Measurements from ENCODE around the gene C2orf49. TPM values are rescaled to one million over a fixed set of nuclear protein-coding genes. Genes with fewer than 3 reads are reported as not detected.

Gene C2orf49
- total RNA-seq, 1 experiment from 2014 or later, result 14.5 TPM

- DNase-seq (ENCODE audit: low read depth), result no peak
Observed at GRCh38 chr2:105381101-105381668, 43.8 kb downstream of the C2orf49 start.

GRCh38 chr2:105382177-105382576, 44.8 kb downstream of the C2orf49 start:
- no peak for DNase-seq (ENCODE audit: low read depth)

GRCh38 chr2:105383432-105384166, 46.3 kb downstream of the C2orf49 start:
- DNase-seq (ENCODE audit: low read depth), result no peak

GRCh38 chr2:105384216-105384615, 46.9 kb downstream of the C2orf49 start:
- no peak for DNase-seq (ENCODE audit: low read depth)

- DNase-seq (ENCODE audit: low read depth), result no peak
Observed at GRCh38 chr2:105384861-105385260, 47.5 kb downstream of the C2orf49 start.

- DNase-seq (ENCODE audit: low read depth), result no peak
Observed at GRCh38 chr2:105385731-105386540, 48.6 kb downstream of the C2orf49 start.

GRCh38 chr2:105387225-105387624, 49.9 kb downstream of the C2orf49 start:
- peak; percentile 54 for DNase-seq (ENCODE audit: low read depth)

DNA sequence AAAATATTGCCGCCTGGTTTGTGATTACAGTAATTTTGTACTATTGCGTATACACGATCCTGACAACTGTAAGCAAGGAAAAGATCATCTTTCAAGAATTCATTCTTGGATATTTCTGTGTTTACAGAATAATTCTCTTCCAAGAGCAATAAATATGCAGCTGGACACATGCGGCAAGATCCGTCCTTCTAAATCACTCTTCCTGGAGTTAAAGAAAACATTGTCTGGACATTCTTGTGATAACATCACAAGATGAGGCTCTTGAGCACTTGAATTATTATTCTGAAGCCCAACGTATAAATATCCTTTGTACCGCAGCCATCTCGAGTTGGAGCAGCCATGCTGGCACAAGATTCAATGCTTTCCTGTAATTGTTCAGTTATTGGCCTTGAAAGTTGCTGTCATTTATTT, 51.6 kb downstream of the C2orf49 start:
- DNase-seq (ENCODE audit: low read depth), result no peak

DNA sequence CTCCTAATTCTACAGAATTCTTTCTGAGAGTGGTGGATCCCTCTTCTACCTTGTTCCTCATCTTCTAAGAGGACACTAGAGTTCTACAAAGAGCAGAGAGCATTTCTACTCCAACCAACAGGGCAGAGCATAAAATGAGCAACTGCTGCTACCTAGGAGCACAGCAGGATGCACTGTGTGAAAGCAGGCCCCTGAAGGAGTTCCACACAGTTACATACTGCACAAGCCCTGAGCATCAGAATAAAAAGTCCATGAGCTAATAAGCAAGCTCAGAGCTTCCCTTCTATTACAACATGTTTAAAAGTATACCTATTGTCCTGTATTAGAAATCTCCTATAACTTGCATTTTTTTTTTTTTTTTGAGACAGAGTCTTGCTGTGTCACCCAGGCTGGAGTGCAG, 53.1 kb downstream of the C2orf49 start:
- DNase-seq (ENCODE audit: low read depth), result no peak

GRCh38 chr2:105391058-105391627, 53.8 kb downstream of the C2orf49 start:
- peak; percentile 53 for DNase-seq (ENCODE audit: low read depth)

- no peak for DNase-seq (ENCODE audit: low read depth)
Observed at GRCh38 chr2:105391763-105392662, 54.7 kb downstream of the C2orf49 start.

DNA sequence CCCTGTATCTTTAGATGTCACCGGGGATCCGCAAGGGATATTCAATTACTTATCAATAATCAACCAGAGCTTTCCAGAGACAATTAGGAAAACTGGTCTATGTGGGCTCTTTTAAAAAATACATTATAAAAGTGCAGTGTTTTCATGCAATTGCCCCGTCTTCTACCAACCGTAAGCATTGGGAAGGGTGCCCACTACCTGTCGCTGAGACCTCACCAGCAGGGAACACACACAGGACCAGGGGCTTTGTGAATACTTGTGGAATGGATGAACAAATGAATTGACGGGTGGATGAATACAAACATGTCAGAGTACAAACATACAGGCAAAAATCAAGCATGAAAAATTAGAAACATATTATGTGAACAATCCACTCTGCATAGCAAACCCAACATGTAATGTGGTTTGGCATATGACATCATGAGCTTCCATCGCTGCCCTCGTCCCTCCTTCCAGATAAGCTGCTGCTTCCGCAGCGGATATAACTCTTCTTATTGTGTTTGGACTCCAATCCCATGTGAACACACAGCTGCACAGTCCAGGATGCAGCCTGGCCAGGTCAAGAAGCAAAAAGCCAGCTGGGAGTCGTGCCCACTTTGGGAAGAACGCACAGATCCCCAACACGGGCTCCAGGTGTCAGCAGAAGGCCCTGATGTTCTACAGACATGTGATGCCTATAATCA, 56.2 kb downstream of the C2orf49 start:
- no peak for DNase-seq (ENCODE audit: low read depth)

DNA sequence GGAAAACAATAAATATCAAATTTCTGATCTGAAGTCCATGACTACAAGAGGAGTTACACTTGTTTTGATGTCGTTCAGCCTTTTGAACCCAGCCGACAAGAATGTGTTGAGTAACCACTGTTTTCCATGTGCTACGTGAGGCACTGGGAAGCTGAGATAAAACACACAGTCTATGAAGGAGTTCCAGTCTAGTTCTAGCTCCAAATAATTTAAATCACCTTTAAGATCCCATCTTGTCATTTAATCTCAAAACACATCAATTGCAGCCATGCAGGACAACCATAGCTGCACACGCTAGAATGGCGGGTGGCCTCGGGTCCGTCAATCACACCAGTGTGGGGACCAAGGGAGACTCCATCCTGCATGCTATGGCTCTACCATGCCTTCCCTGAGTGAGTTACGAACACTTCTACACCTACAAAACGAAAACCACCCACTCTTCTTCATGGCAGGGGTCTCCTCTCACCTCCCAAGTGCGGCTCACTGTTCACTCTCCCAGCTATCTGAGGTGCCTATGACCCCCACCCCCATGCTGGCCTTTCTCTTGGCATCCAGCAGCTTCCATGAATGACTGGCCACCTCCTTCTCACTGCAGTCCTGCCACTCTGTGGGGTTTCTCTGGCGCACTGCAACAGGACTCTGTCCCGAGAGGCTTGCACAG, 57.7 kb downstream of the C2orf49 start:
- no peak for DNase-seq (ENCODE audit: low read depth)

GRCh38 chr2:105395691-105396090, 58.4 kb downstream of the C2orf49 start:
- no peak for DNase-seq (ENCODE audit: low read depth)

GRCh38 chr2:105396254-105397024, 59.1 kb downstream of the C2orf49 start:
- DNase-seq (ENCODE audit: low read depth), result peak; percentile 98

DNA sequence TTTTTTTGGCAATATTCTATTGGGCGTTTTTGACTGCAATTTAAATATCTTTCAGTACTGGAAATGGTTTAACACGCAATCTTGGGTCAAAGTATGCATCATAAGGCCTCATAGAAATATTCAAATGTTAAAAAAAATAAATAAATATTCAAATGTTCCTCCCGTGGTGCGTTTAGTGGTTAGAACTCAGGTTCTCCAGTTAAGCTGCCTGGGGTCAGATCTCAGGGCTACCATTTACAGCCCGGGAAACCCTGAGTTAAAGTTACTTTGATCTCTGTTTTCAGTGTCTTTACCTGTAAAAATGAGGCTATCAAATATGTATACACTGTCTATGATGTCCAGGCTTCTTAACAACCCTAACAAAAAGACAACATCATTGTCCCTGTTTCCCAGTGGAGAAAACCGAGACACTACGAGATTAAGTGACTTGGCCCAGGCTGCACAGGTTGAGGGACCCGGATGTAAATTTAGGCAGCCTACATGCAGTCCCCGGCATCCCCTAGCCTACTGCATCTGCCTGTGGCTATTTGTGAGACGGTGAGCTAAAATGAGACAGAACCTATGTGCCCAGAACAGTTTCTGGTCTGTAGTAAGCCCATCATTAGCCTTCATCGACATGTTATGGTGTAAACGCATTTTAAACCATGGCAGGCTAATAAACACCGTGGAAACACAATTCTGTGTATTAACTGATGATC, 59.8 kb downstream of the C2orf49 start:
- DNase-seq (ENCODE audit: low read depth), result peak; percentile 57

GRCh38 chr2:105397953-105398335, 60.6 kb downstream of the C2orf49 start:
- no peak for DNase-seq (ENCODE audit: low read depth)
